ENCODE results near the gene MTCH1.

The MTCH1 gene

DNA sequence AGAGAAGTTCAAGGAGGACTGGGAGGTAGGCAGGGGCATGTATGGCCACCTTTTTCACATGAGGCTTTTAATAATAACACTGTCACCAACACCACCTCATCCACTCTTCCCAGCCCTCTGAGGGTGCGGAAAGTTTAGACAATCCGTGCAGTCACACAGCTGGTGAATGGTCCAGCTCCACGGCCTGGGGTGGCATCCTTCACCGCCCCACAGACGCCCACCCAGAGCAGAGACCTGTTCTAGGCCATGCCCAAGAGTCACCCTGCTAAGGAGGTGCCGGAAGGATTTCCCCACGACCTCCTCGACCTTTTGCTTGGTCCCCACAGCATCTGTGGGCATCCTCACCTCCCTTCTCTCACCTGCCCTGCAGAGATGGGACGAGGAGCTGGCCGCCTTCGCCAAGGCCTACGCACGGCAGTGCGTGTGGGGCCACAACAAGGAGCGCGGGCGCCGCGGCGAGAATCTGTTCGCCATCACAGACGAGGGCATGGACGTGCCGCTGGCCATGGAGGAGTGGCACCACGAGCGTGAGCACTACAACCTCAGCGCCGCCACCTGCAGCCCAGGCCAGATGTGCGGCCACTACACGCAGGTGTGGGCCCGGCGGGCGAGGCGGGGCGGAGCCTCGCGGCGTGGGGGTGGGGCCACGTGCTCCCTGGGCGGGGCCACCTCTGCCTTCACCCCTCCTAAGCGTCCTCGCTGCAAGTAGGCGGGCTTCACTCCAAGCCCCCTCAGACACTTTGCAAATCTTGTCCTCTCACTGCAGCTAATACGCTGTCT lies 27.0 kb downstream of the MTCH1 start:
- Histone ChIP-seq H3K36me3 (ENCODE audit: low read depth) (no peaks in the 10 kb centered on the region), H3K27me3 (ENCODE audit: insufficient read depth, poor library complexity, severe bottlenecking) (no peaks in the 10 kb centered on the region), H3K9me3 (ENCODE audit: severe bottlenecking) (no peaks in the 10 kb centered on the region), H3K4me3 (ENCODE audit: severe bottlenecking) (no peak overlapping the region), H3K4me1 (ENCODE audit: insufficient read depth, poor library complexity, severe bottlenecking) (peaks cover 9% of the 10 kb centered on the region), H3K27ac (ENCODE audit: poor library complexity, severe bottlenecking) (no peak overlapping the region)
- ATAC-seq (ENCODE audit: low read depth) (no peak), DNase-seq (ENCODE audit: low spot score) (no peak)
- TF ChIP-seq CTCF (IDR thresholded peaks at IDR 0.05; ENCODE audit: poor library complexity, severe bottlenecking) = no peak

DNA sequence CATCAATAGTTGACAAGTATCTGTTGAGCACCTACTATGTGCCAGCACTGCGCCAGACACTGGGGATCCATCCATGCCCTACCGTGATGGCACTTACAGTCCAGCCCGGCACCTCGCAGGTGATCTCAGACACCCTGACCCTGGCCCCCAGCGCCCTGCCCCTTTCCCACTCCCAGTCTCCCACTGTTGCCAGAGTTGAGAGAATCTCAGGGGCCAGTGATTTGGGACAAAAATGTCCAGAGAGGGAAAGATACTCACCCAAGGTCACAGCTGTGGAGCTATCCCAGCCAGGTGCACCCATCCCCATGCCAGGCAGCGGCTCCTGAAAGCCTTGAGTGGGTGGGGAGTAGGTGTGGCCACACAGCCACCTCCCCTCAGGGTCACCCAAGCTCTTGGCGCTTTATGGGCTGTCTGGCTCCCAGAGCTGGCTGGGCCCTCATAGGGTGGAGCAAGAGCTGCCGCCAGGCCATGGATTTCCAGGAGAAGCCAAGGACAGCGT lies 28.2 kb downstream of the MTCH1 start:
- ATAC-seq (ENCODE audit: low read depth) (no peak), DNase-seq (ENCODE audit: low spot score) (no peak)
- H3K27ac ChIP-seq (ENCODE audit: poor library complexity, severe bottlenecking) = no peak overlapping the region
- no peak for TF ChIP-seq CTCF (IDR thresholded peaks at IDR 0.05; ENCODE audit: poor library complexity, severe bottlenecking)
- no peaks in the 10 kb centered on the region for H3K27me3 ChIP-seq (ENCODE audit: insufficient read depth, poor library complexity, severe bottlenecking)
- no peaks in the 10 kb centered on the region for H3K36me3 ChIP-seq (ENCODE audit: low read depth)
- H3K4me3 ChIP-seq (ENCODE audit: severe bottlenecking) = no peak overlapping the region
- no peaks in the 10 kb centered on the region for H3K9me3 ChIP-seq (ENCODE audit: severe bottlenecking)
- H3K4me1 ChIP-seq (ENCODE audit: insufficient read depth, poor library complexity, severe bottlenecking) = peaks cover 4% of the 10 kb centered on the region

GRCh38 chr6:36956446-36956820 lies 29.6 kb downstream of the MTCH1 start:
- no peak for TF ChIP-seq CTCF (IDR thresholded peaks at IDR 0.05; ENCODE audit: poor library complexity, severe bottlenecking)
- Histone ChIP-seq H3K9me3 (ENCODE audit: severe bottlenecking) (no peaks in the 10 kb centered on the region), H3K36me3 (ENCODE audit: low read depth) (no peaks in the 10 kb centered on the region), H3K4me3 (ENCODE audit: severe bottlenecking) (no peak overlapping the region), H3K27ac (ENCODE audit: poor library complexity, severe bottlenecking) (no peak overlapping the region), H3K4me1 (ENCODE audit: insufficient read depth, poor library complexity, severe bottlenecking) (peaks cover 4% of the 10 kb centered on the region), H3K27me3 (ENCODE audit: insufficient read depth, poor library complexity, severe bottlenecking) (no peaks in the 10 kb centered on the region)
- ATAC-seq (ENCODE audit: low read depth) (no peak), DNase-seq (ENCODE audit: low spot score) (no peak)

DNA sequence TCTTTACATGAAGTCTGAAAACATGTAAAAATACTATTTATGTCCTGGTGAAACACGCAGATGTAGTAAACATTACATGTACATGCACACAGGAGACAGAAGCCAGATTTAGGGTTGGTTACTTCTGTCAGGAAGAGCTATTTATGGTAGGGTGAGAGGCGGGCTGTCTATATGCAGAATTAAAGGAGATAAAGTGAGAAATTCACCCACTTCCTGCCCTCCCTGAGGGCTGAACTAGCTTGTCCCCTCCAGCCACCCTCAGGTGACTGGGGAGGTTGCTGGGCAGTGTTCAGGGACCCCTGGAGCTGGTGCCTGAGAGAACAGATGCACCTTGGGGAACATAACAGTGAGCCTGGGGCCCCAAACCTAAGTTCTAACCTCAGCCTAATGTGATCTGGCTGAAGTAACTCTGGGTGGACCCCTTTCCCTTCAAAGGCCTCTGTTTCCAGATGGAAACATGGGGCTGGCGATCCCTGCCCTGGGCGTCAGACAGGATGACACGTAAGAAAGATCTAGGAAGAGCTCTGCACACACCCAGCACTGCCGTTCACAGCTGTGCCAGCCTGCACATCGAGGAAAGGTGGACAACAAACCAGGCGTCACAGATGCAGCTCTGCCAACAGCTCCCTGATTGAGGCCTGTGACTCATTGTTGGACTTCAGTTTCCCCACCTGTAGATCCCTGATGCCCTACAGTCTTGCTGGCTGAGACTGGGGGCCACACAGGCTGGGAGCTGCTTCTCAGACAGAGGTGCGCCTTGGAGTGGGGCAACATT lies 30.1 kb downstream of the MTCH1 start:
- Histone ChIP-seq H3K4me3 (ENCODE audit: severe bottlenecking) (no peak overlapping the region), H3K27me3 (ENCODE audit: insufficient read depth, poor library complexity, severe bottlenecking) (no peaks in the 10 kb centered on the region), H3K4me1 (ENCODE audit: insufficient read depth, poor library complexity, severe bottlenecking) (peaks cover 3% of the 10 kb centered on the region), H3K27ac (ENCODE audit: poor library complexity, severe bottlenecking) (peak overlapping the region; percentile 10), H3K9me3 (ENCODE audit: severe bottlenecking) (no peaks in the 10 kb centered on the region), H3K36me3 (ENCODE audit: low read depth) (no peaks in the 10 kb centered on the region)
- no peak for TF ChIP-seq CTCF (IDR thresholded peaks at IDR 0.05; ENCODE audit: poor library complexity, severe bottlenecking)
- DNase-seq (ENCODE audit: low spot score) (no peak), ATAC-seq (ENCODE audit: low read depth) (peak; percentile 73)

Data from RWPE2 (cell line).